ENCODE data around the gene TMUB1.

TMUB1 gene

DNA sequence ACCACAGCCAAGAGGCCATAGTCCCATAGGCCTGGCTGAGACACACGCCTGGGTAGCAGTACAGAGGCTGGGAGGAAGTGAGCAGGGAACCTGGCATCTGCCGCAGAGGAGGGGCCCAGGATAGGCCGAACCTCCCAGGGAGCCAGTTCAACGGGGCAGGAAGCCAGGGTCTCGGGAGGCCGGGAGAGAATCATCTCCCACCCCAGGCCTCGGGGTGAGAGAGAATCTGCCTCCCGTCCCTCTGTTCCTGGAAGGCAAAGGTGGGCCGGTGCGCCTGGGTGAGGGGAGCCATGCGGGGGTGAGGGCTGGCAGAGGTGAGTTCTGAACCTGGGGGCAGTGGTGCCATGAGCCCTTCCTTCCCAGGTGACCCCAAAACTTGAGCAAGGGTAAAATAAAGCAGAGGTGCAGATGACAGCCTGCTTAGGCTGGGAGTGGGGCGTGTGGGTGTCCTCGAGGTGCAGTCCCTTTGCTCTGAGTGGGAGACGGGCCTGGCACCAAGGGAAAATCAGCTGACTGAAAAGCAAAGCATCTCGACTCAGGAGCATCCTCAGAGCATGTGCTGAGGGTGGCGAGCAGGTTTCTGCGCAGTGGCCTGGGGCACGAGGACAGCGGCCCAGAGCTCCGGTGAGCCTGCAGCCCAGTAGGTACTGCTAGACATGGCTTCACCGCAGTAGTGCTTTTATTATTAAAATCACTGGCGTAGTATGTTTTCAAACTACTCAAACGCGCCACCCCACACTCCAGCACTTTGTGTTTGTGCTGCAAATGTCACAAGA is 18.5 kb upstream of the TMUB1 start:
- no peak for DNase-seq

DNA sequence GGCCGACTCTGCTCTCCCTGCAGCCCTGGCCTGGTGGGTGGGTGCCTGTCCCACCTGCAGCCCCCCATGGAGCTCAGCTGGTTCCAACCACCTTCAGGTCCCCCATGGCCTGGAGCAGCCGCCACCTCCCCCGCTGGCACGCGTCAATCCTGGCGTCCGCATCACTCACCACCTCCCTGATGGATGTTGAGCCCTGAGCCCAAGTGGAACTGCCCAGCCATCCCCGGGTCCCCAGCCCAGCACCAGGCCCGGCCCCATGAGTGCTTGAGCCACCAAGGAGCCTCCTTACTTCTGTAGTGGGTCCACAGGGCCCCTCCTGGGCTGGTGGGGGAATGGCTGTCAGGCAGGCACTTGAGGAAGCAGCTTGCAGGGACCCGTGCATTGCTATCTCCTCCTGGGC is 17.6 kb upstream of the TMUB1 start:
- no peak for DNase-seq

DNA sequence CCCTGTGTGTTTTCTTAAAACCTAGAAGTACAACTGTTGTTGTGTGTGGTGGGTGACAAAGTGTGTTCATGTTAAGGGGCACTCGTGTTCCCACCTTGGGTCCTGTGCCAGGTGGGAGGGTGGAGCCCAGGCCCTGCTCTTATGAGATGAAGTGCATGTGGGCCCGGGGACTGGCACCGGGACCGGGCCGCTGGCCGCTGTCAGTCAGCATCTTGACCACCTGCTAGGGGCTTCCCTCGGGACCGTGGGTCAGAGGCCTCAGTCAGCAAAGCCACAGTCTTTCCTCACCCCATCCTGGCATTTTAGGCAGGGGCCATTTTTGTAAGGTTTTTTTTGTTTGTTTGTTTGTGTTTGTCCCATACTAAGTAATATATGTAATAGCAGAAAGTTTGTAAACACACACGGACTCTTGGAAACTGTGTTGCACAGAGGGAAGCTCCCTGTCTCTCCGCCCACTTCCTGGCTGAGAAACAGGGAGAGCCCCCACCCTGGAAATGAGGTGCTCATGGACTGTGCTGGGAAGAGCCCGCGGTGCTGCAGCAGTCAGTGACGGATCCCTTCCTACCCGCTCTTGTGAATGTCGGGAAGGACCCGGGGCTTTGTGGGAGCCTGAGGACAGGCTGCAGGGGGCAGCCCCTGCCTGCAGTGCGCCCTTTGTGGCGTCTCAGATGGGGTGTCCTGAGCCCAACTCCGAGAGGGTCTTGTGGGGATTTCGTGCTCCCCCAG is 16.4 kb upstream of the TMUB1 start:
- DNase-seq = peak in 2 of 3 donors; percentile 43 to 44

- no peak for DNase-seq
Observed at GRCh38 chr7:151095828-151096475, 12.7 kb upstream of the TMUB1 start.

DNA sequence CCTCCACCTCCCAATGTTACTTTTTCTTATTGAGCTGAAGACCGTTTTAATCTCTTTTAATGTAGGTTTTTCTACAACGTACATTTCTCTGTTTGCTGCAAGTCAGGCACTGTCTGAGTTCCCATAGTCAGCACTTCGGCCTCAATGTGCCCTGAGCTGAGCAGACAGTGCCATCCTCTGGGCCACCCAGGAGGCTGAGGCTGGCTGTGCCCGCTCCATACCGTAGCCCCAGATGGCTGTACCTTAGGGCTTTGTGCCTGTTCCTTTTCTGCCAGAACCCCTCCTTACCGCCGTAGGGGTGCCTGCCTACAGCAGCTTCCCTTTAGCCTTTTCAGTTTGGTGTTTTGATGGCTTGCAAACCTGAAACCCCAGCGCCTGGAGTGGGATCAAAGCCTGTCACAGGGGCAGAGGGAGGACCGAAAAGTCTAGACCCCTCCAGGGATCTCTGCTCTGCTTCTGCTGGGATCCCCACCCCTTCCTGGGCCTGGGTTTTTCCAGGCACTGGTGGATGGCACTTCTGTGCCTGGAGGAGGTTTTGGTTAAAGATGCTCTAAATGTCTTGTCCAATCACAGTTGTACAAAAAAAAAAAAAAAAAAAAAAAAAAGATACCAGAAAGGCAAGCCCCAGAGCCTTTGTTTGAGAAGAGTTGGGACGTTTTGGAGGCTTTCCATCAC is 12.0 kb upstream of the TMUB1 start:
- DNase-seq = no peak

DNA sequence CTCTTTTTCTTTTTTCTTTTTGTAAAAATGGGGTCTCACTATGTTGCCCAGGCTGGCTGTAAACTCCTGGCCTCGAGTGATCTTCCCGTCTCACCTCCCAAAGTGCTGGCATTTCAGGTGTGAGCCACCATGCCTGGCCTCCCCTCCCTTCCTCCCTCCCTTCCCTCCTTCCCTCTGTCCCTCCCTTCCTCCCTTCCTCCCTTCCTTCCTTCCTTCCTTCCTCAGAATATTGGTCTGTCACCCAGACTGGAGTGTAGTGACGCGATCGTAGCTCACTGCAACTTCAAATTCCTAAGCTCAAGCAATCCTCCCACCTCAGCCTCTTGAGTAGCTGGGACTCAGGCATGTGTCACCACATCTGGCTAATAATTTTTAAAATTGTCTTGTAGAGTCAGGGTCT is 11.4 kb upstream of the TMUB1 start:
- DNase-seq = no peak

GRCh38 chr7:151093748-151094147 is 10.5 kb upstream of the TMUB1 start:
- DNase-seq = no peak

GRCh38 chr7:151091988-151092387 is 8.7 kb upstream of the TMUB1 start:
- no peak for DNase-seq

DNA sequence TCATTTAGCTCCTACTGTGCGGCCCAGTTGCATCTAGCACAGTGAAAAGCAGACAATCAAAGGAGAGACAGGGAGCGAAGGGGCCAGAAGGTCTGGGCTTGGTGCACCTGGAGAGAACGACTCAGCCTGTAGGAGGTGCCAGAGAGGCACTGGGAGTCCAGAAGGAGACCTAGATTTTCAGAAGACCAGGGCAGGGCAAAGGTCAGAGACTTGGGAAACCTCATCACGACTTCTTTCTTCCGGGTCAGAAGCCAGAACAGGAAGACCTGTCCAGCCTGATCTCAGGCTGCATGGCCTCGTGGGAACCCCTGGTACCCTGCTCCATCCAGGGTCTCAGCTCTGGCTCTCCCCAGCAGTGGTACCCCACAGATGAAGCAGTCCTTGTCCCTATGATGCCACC is 8.1 kb upstream of the TMUB1 start:
- peak; percentile 69 to 74 (median 70) for DNase-seq

GRCh38 chr7:151091003-151091402 is 7.7 kb upstream of the TMUB1 start:
- DNase-seq = no peak

- no peak for DNase-seq
Observed at GRCh38 chr7:151089893-151090730, 6.8 kb upstream of the TMUB1 start.

DNA sequence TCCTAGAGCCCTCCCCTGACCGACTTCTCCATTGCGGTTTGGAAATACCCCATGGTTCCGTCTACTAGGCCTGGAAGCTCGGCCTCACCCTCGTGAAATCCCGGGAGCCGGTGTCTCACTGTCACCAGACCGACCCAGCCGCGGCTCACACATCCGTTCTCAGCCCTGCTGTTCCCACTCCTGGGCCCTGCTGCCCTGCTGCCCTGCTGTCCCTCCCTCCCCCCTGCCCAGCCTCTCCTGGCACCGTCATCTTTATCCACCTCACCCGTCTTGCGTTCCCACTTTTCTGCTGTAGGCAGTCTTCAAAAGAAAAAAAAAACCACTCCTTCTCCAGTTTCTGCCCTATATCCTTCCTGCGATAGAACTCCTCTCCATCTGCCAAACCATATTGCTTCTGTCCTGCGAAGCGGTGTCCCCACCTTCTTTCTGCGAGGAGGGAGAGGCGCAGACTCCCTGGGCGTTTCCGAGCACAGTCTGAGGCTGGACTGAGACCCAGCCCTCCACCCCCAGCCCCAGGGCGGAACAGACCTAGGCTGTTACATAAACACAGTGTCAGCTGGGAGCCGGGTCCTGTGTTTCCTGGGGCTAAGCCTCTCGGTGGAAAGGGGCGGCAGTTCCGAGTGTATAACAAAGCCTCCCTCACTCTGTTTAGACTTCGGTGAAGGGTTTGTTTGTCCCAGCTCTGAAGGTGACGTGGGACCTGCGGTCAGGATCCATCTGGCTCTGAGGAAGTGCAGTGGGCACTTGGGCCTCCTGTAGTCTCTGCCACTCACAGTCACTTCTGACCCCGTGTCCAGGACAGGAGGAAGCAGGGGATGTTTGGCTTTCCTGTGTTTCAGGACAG is 5.8 kb upstream of the TMUB1 start:
- DNase-seq = peak; percentile 98 to 99 (median 99)

GRCh38 chr7:151088019-151088855 is 4.9 kb upstream of the TMUB1 start:
- peak; percentile 68 to 75 (median 69) for DNase-seq

- DNase-seq = peak; percentile 75 to 91 (median 78)
Observed at GRCh38 chr7:151087245-151088018, 4.1 kb upstream of the TMUB1 start.

DNA sequence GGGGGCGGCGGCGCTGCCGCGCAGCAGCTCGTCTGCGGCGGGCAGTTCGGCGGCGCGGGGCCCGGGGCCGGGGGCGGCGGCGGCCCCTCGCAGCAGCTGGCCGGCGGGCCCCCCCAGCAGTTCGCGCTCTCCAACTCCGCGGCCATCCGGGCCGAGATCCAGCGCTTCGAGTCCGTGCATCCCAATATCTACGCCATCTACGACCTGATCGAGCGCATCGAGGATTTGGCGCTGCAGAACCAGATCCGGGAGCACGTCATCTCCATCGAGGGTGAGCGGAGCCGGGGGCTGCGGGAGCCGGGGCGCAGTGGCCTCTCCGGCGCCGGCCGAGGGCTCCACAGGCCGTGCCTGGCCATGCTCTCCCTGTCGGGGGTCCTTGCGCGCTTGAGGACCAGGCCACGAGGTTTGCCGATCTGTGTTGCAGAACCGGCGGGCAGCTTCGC is 3.5 kb upstream of the TMUB1 start:
- peak; percentile 35 to 47 (median 36) for DNase-seq

DNA sequence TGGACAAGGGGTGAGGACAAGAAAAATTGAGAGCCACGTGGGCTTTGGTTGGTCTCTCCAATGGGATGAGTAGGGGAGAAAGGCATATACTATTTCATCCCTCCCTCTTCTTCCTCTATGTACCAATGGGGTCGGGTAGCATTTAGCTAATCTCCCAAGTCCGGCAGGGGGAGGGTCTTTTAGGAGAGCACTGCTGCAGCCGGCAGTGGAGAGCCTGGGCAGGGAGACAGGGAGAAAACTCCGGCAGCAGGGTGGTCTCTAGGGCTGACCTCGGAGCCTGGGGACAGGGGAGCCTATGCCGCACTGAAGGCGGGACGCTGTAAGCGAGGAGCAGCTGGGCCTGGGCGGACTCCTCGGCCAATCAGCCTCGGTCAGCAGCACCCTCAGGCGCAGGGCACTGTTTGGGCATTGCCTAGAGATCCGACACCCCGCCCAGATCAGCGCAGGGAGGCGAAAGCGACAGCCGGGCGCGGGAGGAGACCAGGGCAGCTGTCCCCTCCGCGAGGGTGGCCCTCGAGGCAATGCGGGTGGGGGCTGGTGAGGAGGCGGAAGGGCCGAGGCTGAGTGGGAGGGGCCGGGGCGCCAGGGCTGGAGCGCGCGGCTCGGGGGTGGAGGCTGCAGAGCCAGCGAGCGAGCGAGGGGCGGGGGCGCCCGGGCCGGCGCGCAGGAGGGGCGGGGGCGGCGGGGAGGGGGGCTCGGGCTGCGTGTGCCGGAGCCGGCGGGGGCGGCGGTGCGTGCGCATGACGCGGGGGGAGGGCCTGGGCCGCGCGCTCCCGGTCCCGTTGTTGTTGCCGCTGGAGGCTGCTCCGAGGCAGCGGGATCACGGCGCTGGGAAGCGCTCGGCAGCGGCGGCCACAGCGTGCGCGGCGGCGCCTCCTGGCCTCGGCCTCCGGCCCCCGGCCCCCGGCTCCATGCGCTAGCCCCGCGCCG is 2.7 kb upstream of the TMUB1 start, which contains the start of gene AGAP3:
Gene AGAP3, plus strand, starts transcription at position 785 of the 930 bp plus-strand sequence. CDS start 267 bp downstream, outside the sequence.
- DNase-seq = peak; percentile 87 to 94 (median 88)

DNA sequence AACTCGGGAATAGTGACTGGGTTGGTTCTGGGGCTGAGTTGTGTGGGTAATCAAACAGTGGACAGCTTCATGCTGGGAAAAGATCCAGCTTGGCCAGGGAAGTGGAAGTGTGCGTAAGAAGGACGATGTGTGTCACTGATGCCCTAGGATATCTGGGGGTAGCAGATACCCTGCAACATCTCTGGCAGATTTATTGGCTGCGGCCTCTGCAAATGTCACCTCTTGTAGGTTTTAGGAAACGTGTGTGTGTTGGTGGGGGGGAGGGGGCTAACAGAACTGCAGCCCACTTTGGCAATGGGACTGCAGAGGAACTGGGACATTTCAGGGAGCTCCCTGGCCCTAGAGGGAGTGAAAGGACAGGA is 2.0 kb upstream of the TMUB1 start:
- no peak for DNase-seq

DNA sequence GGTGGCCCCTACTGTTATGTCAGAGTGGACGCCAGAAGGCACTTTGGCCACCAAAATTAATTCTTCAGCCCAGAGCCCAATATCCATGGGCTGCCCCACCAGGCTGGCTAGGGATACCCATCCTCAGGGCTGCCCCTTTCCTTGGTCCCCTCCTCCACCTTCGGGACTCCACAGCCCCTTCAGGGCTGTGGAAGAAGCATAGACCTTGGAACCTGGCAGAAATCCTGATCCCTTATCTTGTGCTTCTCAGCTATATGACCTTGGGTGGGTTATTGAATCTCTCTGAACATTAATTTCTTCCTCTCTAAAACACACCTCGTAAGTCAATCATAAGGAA is 499 bp upstream of the TMUB1 start:
- no peak for DNase-seq
